Stimulated activated CD8-positive, alpha-beta memory T cell treated with anti-CD3 and anti-CD28 coated beads, Interleukin-15, amount 100 ng/mL, for 4 hours (primary cell): ENCODE measurements around the gene DEDD.

Source experiments
- DNase-seq, 2 donors: peaks; one replicate each; pipeline ENCODE4 v3.0.0-alpha.2; 2020; ENCODE audit warnings: low read depth in 2 of 2

The DEDD gene

GRCh38 chr1:161092621-161093028, 39.8 kb downstream of the DEDD start:
- peak; percentile 31 to 45 for DNase-seq

GRCh38 chr1:161091796-161092507, 40.5 kb downstream of the DEDD start:
- no peak for DNase-seq

DNA sequence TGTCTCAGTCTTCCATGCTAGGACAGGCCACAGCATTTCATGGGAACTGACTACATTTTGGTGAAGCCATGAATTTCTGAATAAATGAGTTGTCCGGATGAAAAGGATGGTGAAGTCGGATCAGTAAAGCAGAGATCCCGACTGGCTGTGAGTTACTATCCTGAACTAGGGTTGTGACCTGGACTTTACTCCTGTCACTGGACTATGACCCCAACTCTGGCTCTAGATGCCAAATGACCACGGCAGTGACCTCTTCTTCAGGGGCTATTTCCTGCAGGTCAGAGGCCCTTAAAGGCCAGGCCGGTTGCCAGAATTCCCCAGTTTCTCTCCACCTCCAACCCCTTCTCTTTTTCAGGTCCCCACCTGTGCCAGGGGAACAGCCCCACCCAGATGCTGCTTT, 41.4 kb downstream of the DEDD start:
- DNase-seq = no peak

- no peak for DNase-seq
Measured at GRCh38 chr1:161090617-161091016, 41.9 kb downstream of the DEDD start.

- DNase-seq = no peak
Measured at GRCh38 chr1:161089938-161090337, 42.5 kb downstream of the DEDD start.

DNA sequence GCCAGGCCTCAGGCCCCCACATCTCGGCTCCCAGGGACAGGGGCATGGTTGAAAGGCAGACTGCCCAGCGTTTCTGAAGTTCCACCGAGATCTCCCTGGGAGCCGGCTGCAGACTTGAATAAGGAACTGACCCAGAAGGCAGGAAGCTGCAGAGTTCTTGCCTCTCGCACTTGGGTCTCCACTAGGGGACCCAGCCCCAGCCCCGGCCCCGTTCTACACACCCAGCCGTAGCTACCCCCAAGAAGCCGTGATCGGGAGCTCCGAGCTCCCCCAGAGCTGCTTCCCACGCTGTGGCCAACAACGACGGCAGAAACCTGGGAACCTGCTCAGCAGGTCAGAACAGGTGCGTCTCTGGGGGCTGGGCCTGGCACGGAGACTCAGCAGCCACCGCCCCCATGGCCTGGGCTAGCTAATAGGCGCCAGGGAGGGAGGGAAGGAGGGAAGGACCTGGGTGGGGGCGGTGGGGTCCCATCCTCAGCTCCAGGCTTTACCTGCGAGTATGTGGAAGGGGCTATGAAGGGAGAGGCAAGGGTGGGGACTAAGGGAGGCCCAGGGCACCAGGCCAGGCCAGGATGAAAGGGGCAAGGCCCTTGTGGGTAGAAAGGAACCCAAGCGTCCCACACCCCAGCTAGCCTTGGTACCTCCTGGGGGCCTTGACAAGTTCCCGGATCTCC, 43.1 kb downstream of the DEDD start, which contains the start of gene NECTIN4:
Gene NECTIN4 (minus strand): TSS at position 308 of the 674 bp plus-strand sequence. CDS start 262 bp downstream, at position 46.
- DNase-seq = no peak

- DNase-seq = no peak
Measured at GRCh38 chr1:161088587-161089110, 43.8 kb downstream of the DEDD start.

DNA sequence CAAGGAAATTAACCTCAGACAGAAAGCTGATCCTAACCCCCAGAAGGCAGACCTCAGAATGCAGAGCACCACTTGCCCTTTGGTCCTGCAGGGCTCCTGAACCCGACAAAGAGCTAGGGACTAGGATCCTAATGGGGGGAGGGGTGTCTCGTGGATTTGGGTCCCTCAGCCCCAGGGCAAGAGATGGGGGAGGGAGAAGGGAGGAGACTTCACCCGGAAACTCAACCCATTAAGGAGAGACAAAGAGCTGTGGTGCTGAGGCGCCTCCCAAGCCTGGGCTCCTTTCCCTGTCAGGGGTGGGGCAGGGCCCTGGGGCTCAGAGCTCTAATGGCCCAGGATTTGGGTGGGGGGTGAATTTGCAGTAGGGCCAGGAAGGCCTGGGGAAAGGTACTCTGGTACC, 46.0 kb downstream of the DEDD start:
- no peak for DNase-seq

- DNase-seq = no peak
Measured at GRCh38 chr1:161085165-161085564, 47.3 kb downstream of the DEDD start.

DNA sequence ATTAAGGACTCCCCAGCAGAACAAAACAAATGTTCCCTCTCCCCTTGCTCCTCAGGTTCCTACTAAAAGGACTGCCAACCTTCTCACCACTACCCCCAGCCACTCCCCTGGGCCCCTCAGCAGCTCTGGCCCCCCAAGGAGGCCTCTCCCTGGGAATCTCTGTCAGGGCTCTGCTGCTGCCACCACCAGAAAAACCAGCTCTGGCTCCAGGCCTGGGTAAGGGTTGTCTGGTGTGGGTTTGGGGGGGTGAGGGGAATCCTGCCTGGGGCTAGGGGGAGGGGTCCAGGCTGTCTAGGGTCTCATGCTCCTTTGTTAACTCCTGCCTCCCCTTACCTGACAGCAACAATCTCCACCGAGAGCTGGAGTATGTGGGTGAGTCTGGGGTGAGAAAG, 47.9 kb downstream of the DEDD start:
- DNase-seq = no peak

- no peak for DNase-seq
Measured at GRCh38 chr1:161083748-161084596, 48.5 kb downstream of the DEDD start.

DNA sequence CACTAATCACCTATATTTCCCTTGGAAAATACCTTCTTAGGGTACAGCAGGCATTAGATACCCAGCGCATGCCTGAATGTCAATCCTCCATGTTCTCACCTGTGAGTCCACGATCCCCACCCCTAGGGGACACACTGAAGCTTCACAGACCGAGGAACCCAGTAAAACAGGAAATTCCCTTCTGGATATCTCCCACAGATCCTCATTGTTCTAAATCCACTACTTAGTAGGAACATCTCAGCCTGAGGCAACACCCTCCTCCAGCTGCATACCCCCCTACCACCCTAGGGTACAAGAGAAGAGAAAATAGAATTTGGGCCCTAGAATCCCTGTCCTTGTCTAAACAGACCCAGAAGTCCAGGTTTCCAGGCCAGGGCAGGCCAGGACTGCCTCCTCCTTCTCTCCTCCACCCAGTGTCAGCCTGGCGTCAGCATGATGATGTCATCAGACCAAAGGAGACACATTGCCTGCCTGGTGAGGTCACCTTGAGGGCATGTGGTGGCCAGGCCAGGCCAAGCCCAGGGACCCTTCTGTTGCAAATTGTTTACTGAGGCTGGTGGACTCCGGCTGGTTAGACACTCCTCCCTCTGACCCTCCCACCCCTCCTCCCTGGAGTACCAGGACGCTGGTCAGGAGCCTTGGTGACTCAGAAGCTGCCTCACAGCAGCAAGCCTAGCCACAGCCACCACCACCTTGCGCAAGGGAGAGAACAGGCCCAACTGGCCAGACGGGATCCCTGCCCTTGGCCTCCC, 49.3 kb downstream of the DEDD start:
- no peak for DNase-seq

GRCh38 chr1:161082483-161082882, 50.0 kb downstream of the DEDD start:
- no peak for DNase-seq

GRCh38 chr1:161081519-161081918, 50.9 kb downstream of the DEDD start:
- DNase-seq = no peak

GRCh38 chr1:161080441-161081405, 51.7 kb downstream of the DEDD start:
- DNase-seq = no peak

DNA sequence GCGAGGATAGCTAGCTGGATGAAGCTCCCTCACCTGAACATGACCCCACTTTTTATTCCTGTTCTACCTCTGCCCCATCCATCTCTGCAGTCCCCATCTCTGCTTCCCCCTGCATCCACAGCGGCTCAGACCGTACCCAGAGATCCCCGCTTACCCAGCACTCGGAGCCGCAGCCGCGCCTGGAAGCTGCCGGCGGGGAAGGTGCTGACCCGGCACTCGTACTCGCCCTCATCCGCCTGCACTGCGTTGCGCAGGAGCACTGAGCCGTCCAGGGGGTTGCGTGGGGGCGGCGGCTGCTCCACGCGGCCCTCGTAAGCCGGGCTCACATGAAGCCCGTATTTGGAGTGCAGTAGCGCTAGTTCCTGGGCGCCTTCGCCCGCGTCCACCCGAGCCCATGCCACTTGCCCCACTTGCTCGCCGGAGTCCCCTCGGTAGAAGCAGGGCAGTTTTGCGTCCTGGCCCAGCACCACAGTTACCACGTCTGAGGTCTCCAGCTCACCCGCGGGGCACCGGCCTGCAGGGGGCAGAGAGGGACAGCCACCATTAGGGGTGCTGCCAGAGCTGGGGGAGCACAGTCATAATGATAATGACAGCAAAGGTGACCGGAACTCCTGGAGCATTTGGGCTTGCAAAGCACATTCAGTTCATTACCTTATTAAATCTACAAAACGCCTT, 52.9 kb downstream of the DEDD start:
- DNase-seq = no peak

DNA sequence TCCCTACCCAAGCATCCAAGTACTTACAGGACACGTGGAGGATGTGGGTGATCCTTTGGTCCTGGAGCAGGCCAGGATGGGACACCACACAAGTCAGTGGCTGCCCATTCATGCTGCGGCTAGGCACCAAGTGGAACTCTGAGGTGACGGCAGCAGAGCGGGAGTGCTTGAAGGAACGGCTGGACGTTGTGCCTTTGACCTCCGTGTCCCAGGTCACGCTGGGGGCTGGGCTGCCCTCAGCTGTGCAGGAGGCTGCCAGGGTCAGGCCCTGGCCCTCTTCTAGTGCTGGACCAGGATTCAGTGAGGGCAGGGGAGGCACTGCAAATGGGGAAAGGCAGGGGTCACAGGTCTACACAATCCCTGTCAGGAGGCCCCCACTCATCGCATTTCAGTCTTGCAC, 55.0 kb downstream of the DEDD start:
- DNase-seq = no peak

- DNase-seq = no peak
Measured at GRCh38 chr1:161076410-161076809, 56.1 kb downstream of the DEDD start.

- no peak for DNase-seq
Measured at GRCh38 chr1:161074676-161075368, 57.6 kb downstream of the DEDD start.
